ENCODE results near the gene HLA-DMB. TPM values are rescaled to one million over a fixed set of nuclear protein-coding genes. Genes with fewer than 3 reads are reported as not detected.

The HLA-DMB gene
- total and polyA plus RNA-seq, 2 donors (not counting 1 experiment from before 2014, with no cell fraction given): 0.28 to 0.83 TPM

- no peak overlapping the region for H3K4me2 ChIP-seq (ENCODE audit: extremely low read depth, insufficient read depth, low read length)
- no peak overlapping the region for H3K9ac ChIP-seq (ENCODE audit: insufficient read depth, low read length)
- DNase-seq (ENCODE audit: low read depth in 2 of 2): no peak
- H3K27me3 ChIP-seq (ENCODE audit: control insufficient read depth, insufficient read depth, low read length): no peaks in the 10 kb centered on the region
- H3K27ac ChIP-seq (ENCODE audit: insufficient read depth, low read length): no peak overlapping the region
- H3K79me2 ChIP-seq (ENCODE audit: control insufficient read depth, insufficient read depth, low read length): no peaks in the 10 kb centered on the region
- H3K9me3 ChIP-seq (ENCODE audit: control insufficient read depth, insufficient read depth, low read depth, low read length): no peaks in the 10 kb centered on the region
- TF ChIP-seq EZH2 (IDR thresholded peaks at IDR 0.05; ENCODE audit: low read length, missing control alignments) (no peak), CTCF (conservative IDR thresholded peaks at IDR 0.05 in 1 of 2, IDR thresholded peaks at IDR 0.05 in 1 of 2; ENCODE audit: low read depth in 1 of 2, low read length in 2 of 2) (peak; percentile 30 to 43)
- no peak overlapping the region for H3K4me3 ChIP-seq (replicated peaks in 1 of 4; ENCODE audit: control extremely low read depth in 1 of 4, insufficient read depth in 1 of 4, low read depth in 3 of 4, low read length in 4 of 4)
- H4K20me1 ChIP-seq (ENCODE audit: control insufficient read depth, extremely low read depth, insufficient read depth, low read length): no peaks in the 10 kb centered on the region
- H3K4me1 ChIP-seq (ENCODE audit: control insufficient read depth, extremely low read depth, insufficient read depth, low read length): no peaks in the 10 kb centered on the region
- no peak overlapping the region for H2AFZ ChIP-seq (ENCODE audit: low read length)
- no peaks in the 10 kb centered on the region for H3K36me3 ChIP-seq (ENCODE audit: control insufficient read depth, insufficient read depth, low read length)
These were observed 14.4 kb upstream of the HLA-DMB start for GRCh38 chr6:32954986-32955802.

- Histone ChIP-seq H2AFZ (ENCODE audit: low read length) (no peak overlapping the region), H3K4me3 (replicated peaks in 1 of 4; ENCODE audit: control extremely low read depth in 1 of 4, insufficient read depth in 1 of 4, low read depth in 3 of 4, low read length in 4 of 4) (no peak overlapping the region), H3K4me1 (ENCODE audit: control insufficient read depth, extremely low read depth, insufficient read depth, low read length) (no peaks in the 10 kb centered on the region), H3K9ac (ENCODE audit: insufficient read depth, low read length) (no peak overlapping the region), H3K79me2 (ENCODE audit: control insufficient read depth, insufficient read depth, low read length) (no peaks in the 10 kb centered on the region), H3K36me3 (ENCODE audit: control insufficient read depth, insufficient read depth, low read length) (no peaks in the 10 kb centered on the region), H3K9me3 (ENCODE audit: control insufficient read depth, insufficient read depth, low read depth, low read length) (no peaks in the 10 kb centered on the region), H3K27ac (ENCODE audit: insufficient read depth, low read length) (no peak overlapping the region), H3K27me3 (ENCODE audit: control insufficient read depth, insufficient read depth, low read length) (no peaks in the 10 kb centered on the region), H4K20me1 (ENCODE audit: control insufficient read depth, extremely low read depth, insufficient read depth, low read length) (no peaks in the 10 kb centered on the region), H3K4me2 (ENCODE audit: extremely low read depth, insufficient read depth, low read length) (no peak overlapping the region)
- TF ChIP-seq CTCF (conservative IDR thresholded peaks at IDR 0.05 in 1 of 2, IDR thresholded peaks at IDR 0.05 in 1 of 2; ENCODE audit: low read depth in 1 of 2, low read length in 2 of 2): no peak
- TF ChIP-seq EZH2 (IDR thresholded peaks at IDR 0.05; ENCODE audit: low read length, missing control alignments): no peak
- DNase-seq (ENCODE audit: low read depth in 2 of 2): no peak
These were observed 13.4 kb upstream of the HLA-DMB start for GRCh38 chr6:32954267-32954666.

DNA sequence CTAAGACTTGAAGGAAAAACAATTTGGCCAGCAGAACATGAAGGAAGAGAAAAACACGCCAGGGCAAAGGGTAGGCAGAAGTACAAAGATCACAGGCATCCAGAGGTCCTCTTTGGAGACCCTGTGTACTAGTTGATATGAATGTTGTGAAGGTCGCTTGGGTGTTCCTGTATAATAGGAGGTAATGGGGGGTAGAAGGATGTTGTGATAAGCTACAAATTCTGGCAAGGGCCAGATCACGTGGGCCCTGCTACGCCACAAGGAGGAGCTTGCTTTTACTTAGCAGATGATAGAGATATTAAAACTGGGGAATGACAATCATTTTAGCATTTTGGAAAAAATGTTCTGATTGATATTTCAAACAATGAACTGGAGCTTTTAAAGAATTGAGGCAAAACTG lies 12.9 kb upstream of the HLA-DMB start:
- DNase-seq (ENCODE audit: low read depth in 2 of 2): no peak
- H3K4me2 ChIP-seq (ENCODE audit: extremely low read depth, insufficient read depth, low read length): no peak overlapping the region
- no peaks in the 10 kb centered on the region for H3K27me3 ChIP-seq (ENCODE audit: control insufficient read depth, insufficient read depth, low read length)
- H2AFZ ChIP-seq (ENCODE audit: low read length): no peak overlapping the region
- no peaks in the 10 kb centered on the region for H3K9me3 ChIP-seq (ENCODE audit: control insufficient read depth, insufficient read depth, low read depth, low read length)
- H3K4me1 ChIP-seq (ENCODE audit: control insufficient read depth, extremely low read depth, insufficient read depth, low read length): no peaks in the 10 kb centered on the region
- TF ChIP-seq EZH2 (IDR thresholded peaks at IDR 0.05; ENCODE audit: low read length, missing control alignments) (no peak), CTCF (conservative IDR thresholded peaks at IDR 0.05 in 1 of 2, IDR thresholded peaks at IDR 0.05 in 1 of 2; ENCODE audit: low read depth in 1 of 2, low read length in 2 of 2) (no peak)
- H4K20me1 ChIP-seq (ENCODE audit: control insufficient read depth, extremely low read depth, insufficient read depth, low read length): no peaks in the 10 kb centered on the region
- H3K36me3 ChIP-seq (ENCODE audit: control insufficient read depth, insufficient read depth, low read length): no peaks in the 10 kb centered on the region
- H3K9ac ChIP-seq (ENCODE audit: insufficient read depth, low read length): no peak overlapping the region
- no peak overlapping the region for H3K4me3 ChIP-seq (replicated peaks in 1 of 4; ENCODE audit: control extremely low read depth in 1 of 4, insufficient read depth in 1 of 4, low read depth in 3 of 4, low read length in 4 of 4)
- no peak overlapping the region for H3K27ac ChIP-seq (ENCODE audit: insufficient read depth, low read length)
- H3K79me2 ChIP-seq (ENCODE audit: control insufficient read depth, insufficient read depth, low read length): no peaks in the 10 kb centered on the region

Data from fibroblast of lung (primary cell).